Measurements from ENCODE around the gene REC8. TPM values are rescaled to one million over a fixed set of nuclear protein-coding genes. Genes with fewer than 3 reads are reported as not detected.

REC8 gene
- 10 to 100 TPM in 3 of 4 donors, 1 to 10 TPM in 1; 6.5 to 25.5 (median 16.3) TPM for total RNA-seq

- H3K27me3 ChIP-seq: no peaks in the 10 kb centered on the region
- DNase-seq (ENCODE audit: low spot score in 2 of 2): peak; percentile 61 to 63
- peak within 1 kb of the TSS; percentile 49 to 77 (median 64) for H3K27ac ChIP-seq
- 8 to 14% methylated on average over 54 to 63 of the region's 63 CpGs for WGBS, 2 donors
- TF ChIP-seq EP300 (IDR thresholded peaks at IDR 0.05) (peak in 1 of 2 donors; percentile 17), CTCF (IDR thresholded peaks at IDR 0.05) (peak in 1 of 5 experiments; percentile 12), POLR2A (IDR thresholded peaks at IDR 0.05) (no peak)
- H3K36me3 ChIP-seq: peaks cover 0 to 69% (median 0%) of the 10 kb centered on the region in 3 donors
- H3K9me3 ChIP-seq: no peaks in the 10 kb centered on the region
- H3K4me1 ChIP-seq: peaks cover 0 to 14% (median 2%) of the 10 kb centered on the region in 4 donors
- peak within 1 kb of the TSS; percentile 38 to 48 (median 46) for H3K4me3 ChIP-seq
Observed at GRCh38 chr14:24171422-24172260, at the start of gene REC8. TSS of gene REC8 (plus strand) at chr14:24172080. CDS start at chr14:24172553, 473 bp downstream.

- no peak for TF ChIP-seq POLR2A (IDR thresholded peaks at IDR 0.05)
- no peak for TF ChIP-seq EP300 (IDR thresholded peaks at IDR 0.05)
- TF ChIP-seq CTCF (IDR thresholded peaks at IDR 0.05): no peak
- H3K4me3 ChIP-seq: no peak overlapping the region
Observed at GRCh38 chr14:24122416-24122815, 49.5 kb upstream of the REC8 start.

GRCh38 chr14:24122898-24123297, 49.0 kb upstream of the REC8 start:
- no peak for TF ChIP-seq CTCF (IDR thresholded peaks at IDR 0.05)
- TF ChIP-seq POLR2A (IDR thresholded peaks at IDR 0.05): no peak
- TF ChIP-seq EP300 (IDR thresholded peaks at IDR 0.05): no peak
- Histone ChIP-seq H3K4me1 (no peaks in the 10 kb centered on the region), H3K9me3 (no peaks in the 10 kb centered on the region), H3K4me3 (no peak overlapping the region), H3K27me3 (no peaks in the 10 kb centered on the region), H3K36me3 (peaks cover 3 to 68% (median 31%) of the 10 kb centered on the region in 3 donors), H3K27ac (no peak overlapping the region)
- no peak for DNase-seq (ENCODE audit: low spot score in 2 of 2)
- WGBS, 2 donors: 87 to 90% methylated on average over 8 of the region's 8 CpGs

More at GRCh38 chr14:24122416-24122815, 49.5 kb upstream of the REC8 start:
- Histone ChIP-seq H3K27me3 (no peaks in the 10 kb centered on the region), H3K36me3 (peaks cover 3 to 73% (median 36%) of the 10 kb centered on the region in 3 donors), H3K4me1 (no peaks in the 10 kb centered on the region), H3K9me3 (no peaks in the 10 kb centered on the region), H3K27ac (no peak overlapping the region)
- WGBS, 2 donors: 90 to 91% methylated on average over 4 of the region's 4 CpGs
- DNase-seq (ENCODE audit: low spot score in 2 of 2): no peak

GRCh38 chr14:24123424-24124417, 48.2 kb upstream of the REC8 start:
- Histone ChIP-seq H3K4me3 (no peak overlapping the region), H3K27ac (no peak overlapping the region), H3K4me1 (no peaks in the 10 kb centered on the region), H3K36me3 (peaks cover 3 to 60% (median 25%) of the 10 kb centered on the region in 3 donors), H3K27me3 (no peaks in the 10 kb centered on the region), H3K9me3 (no peaks in the 10 kb centered on the region)
- 87 to 92% methylated on average over 9 of the region's 9 CpGs for WGBS, 2 donors
- TF ChIP-seq CTCF (IDR thresholded peaks at IDR 0.05): no peak
- TF ChIP-seq EP300 (IDR thresholded peaks at IDR 0.05): no peak
- no peak for TF ChIP-seq POLR2A (IDR thresholded peaks at IDR 0.05)
- no peak for DNase-seq (ENCODE audit: low spot score in 2 of 2)

Data from tibial nerve (tissue), 4 donors.